Astrocyte of the spinal cord (primary cell): ENCODE data around the gene FAF2.
"Not testable (repeated sequence)": the region's sequence is repeated elsewhere in the genome, so short reads cannot be mapped to it uniquely, and the experiment has no call there.

Experiments
- DNase-seq: peaks from one replicate; pipeline ENCODE4 v3.0.0; 2011; ENCODE audit warnings: low read depth, low spot score
- H3K4me3 ChIP-seq: 2 replicates; pipeline ENCODE4 v1.5.1; 2011; ENCODE audit warnings: low read depth, mild to moderate bottlenecking, low read length, moderate library complexity
- CTCF ChIP-seq: IDR thresholded peaks from 2 replicates; pipeline ENCODE4 v1.5.1; 2012; ENCODE audit warnings: low read depth, mild to moderate bottlenecking, low read length, inconsistent platforms
- in situ Hi-C: cut with HindIII; loops from 2 replicates; pipeline ENCODE4 v1.10.0; 2017; ENCODE audit warnings: low sequenced_read_pairs

FAF2 gene

GRCh38 chr5:176407456-176408251 lies 40.5 kb upstream of the FAF2 start:
- in situ Hi-C loops, result no loop called here
- no peak for TF ChIP-seq CTCF
- no peak overlapping the region for H3K4me3 ChIP-seq
- no peak for DNase-seq

GRCh38 chr5:176408252-176408573 lies 40.0 kb upstream of the FAF2 start:
- DNase-seq, in situ Hi-C loops, H3K4me3 ChIP-seq: not testable (repeated sequence)

GRCh38 chr5:176408590-176408989 lies 39.6 kb upstream of the FAF2 start:
- DNase-seq, result no peak

GRCh38 chr5:176409765-176410164 lies 38.4 kb upstream of the FAF2 start:
- H3K4me3 ChIP-seq, result no peak overlapping the region
- TF ChIP-seq CTCF, result no peak
- DNase-seq, result no peak

More at GRCh38 chr5:176408590-176408989, 39.6 kb upstream of the FAF2 start:
- no peak for TF ChIP-seq CTCF
- no peak overlapping the region for H3K4me3 ChIP-seq
- in situ Hi-C loops, result no loop called here

GRCh38 chr5:176410486-176411180 lies 37.6 kb upstream of the FAF2 start:
- DNase-seq, result no peak
- no peak for TF ChIP-seq CTCF
- no peak overlapping the region for H3K4me3 ChIP-seq
- in situ Hi-C loops, result no loop called here

More at GRCh38 chr5:176409765-176410164, 38.4 kb upstream of the FAF2 start:
- in situ Hi-C loops, result no loop called here

GRCh38 chr5:176412517-176413254 lies 35.5 kb upstream of the FAF2 start:
- TF ChIP-seq CTCF, result no peak
- in situ Hi-C loops, result no loop called here
- H3K4me3 ChIP-seq, result no peak overlapping the region
- DNase-seq, result no peak

GRCh38 chr5:176413255-176413565 lies 35.0 kb upstream of the FAF2 start:
- DNase-seq, result no peak
- H3K4me3 ChIP-seq, result no peak overlapping the region
- in situ Hi-C loops, result no loop called here
- no peak for TF ChIP-seq CTCF
